Stimulated activated CD4-positive, alpha-beta T cell treated with anti-CD3 and anti-CD28 coated beads, Interleukin-1b, Interleukin-23, amount 100 ng/mL, for 4 hours (primary cell): Measurements from ENCODE around the gene CENPE.
"Not testable (repeated sequence)": the region's sequence is repeated elsewhere in the genome, so short reads cannot be mapped to it uniquely, and the experiment has no call there.

Experiments used
- DNase-seq, 2 donors: peaks; one replicate each; pipeline ENCODE4 v3.0.0-alpha.2; 2020; ENCODE audit warnings: low read depth in 2 of 2

Gene CENPE

GRCh38 chr4:103198111-103198765 is at the start of gene CENPE:
Gene CENPE, minus strand, starts transcription at chr4:103198343. Its CDS starts 24 bp downstream, at chr4:103198319.
- DNase-seq: peak; percentile 75 to 80

DNA sequence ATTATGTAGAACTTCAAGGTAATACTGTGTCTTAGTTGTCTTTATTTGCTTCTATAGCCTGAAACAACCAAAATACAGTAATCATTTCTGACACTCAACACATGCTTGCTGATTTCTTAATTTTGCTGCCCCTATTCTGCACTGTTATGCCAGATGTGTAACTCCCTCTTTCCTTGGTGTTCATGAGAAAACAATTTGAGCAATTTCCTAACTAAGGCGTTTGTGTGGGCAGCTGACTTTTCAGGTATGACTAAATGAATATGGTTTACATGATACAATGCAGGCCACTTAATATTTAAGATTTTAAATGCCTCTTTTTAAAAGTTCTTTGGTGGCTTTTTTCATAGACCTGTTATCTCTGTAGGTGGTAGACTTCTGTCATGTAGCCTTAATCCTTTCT is 46.1 kb upstream of the CENPE start:
- no peak for DNase-seq

DNA sequence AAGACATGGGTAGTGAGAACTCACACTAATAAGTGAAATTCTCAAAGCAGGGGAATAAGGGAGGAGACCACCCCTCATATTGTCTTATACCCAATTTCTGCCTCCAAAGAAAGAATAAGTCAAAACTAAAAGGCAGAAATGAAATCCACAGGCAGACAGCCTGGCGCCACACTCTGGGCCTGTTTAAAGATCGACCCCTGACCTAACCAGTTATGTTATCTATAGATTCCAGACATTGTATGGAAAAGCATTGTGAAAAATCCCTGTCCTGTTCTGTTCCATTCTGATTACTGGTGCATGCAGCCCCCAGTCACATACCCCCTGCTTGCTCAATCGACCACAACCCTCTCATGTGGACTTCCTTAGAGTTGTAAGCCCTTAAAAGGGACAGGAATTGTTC is 32.8 kb upstream of the CENPE start:
- not testable (repeated sequence) for DNase-seq

- DNase-seq: not testable (repeated sequence)
Measured at GRCh38 chr4:103223556-103223955, 25.4 kb upstream of the CENPE start.

DNA sequence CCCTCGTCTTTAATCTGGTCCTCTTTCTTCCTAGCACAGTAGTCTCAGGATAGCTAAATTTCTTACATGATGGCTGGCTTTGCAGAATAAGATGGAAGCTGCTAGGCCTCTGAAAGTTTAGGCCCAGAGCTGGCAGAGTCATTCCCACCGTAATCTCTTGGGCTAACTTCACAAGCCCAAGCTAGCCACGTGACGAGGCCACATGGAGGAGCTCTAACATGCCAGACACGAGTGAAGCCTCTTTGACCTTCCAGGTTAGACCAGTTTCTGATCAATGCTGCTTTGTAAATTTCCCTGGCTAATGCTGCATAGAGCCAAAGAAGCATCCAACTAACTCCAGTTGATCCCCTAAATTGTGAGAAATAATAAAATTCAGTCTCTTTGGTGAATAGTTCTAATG is 9.5 kb upstream of the CENPE start:
- DNase-seq: no peak

- no peak for DNase-seq
Measured at GRCh38 chr4:103204111-103204510, 6.0 kb upstream of the CENPE start.

- no peak for DNase-seq
Measured at GRCh38 chr4:103201724-103202123, 3.6 kb upstream of the CENPE start.

GRCh38 chr4:103201253-103201652 is 3.1 kb upstream of the CENPE start:
- no peak for DNase-seq

- DNase-seq: no peak
Measured at GRCh38 chr4:103199009-103199408, 866 bp upstream of the CENPE start.

GRCh38 chr4:103197765-103198110 is 405 bp downstream of the CENPE start:
- no peak for DNase-seq

DNA sequence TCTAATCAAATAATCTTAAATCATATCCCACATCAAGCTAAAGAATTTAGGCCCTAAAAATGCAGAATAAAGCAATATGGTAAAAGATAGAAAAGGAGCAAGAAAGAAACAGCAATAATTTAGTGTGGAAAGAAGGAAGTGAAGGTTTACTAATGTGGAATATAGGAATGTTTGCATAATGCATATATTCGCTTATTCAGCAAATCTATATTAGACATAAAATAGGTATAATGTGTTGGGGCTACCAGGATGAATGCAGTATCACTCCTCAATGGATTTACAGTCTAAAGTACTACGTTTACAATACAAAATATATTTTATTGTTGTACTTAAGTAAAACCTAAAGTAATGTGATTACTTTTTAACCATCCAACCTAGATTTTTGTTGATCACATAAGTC is 4.7 kb downstream of the CENPE start:
- no peak for DNase-seq

GRCh38 chr4:103171006-103171405 is 27.1 kb downstream of the CENPE start:
- no peak for DNase-seq

GRCh38 chr4:103169750-103170149 is 28.4 kb downstream of the CENPE start:
- DNase-seq: not testable (repeated sequence)

- no peak for DNase-seq
Measured at GRCh38 chr4:103168993-103169392, 29.1 kb downstream of the CENPE start.

DNA sequence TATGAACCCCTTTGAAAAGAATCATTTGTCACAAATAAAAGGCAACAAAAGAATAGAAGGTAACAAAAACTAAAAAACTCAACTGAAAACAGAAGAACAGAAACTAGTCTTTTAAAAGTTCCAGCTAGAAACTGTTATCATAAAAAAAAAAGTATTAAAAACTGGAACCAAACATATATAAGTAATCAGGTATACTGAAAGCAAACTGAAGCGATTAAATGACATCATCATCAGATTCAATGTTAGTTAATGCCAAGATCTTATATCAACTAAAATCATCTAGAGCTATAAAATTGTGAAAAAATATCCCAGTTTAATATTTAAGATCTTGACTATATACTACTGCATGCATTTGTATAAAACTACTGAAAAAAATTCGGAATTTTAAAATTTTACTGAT is 36.0 kb downstream of the CENPE start:
- DNase-seq: no peak

GRCh38 chr4:103158760-103159159 is 39.4 kb downstream of the CENPE start:
- no peak for DNase-seq

GRCh38 chr4:103156106-103156505 is 42.0 kb downstream of the CENPE start:
- DNase-seq: no peak

DNA sequence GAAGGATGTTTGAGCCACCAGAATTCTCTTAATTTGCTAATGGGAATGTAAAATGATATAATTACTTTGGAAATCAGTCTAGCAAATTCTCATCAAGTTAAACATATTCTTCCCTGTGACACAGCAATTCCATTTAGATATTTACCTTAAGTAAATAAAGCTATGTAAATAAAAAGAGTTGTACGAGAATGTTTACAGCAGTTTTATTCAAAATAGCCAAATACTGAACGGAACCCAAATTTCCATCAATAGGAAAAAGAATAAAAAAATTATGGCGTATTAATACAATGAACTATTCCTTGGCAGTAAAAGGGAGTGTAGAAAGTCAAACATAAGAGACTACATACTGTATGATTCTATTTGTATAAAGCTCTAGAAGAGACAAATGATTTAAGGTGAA is 45.8 kb downstream of the CENPE start:
- DNase-seq: no peak

DNA sequence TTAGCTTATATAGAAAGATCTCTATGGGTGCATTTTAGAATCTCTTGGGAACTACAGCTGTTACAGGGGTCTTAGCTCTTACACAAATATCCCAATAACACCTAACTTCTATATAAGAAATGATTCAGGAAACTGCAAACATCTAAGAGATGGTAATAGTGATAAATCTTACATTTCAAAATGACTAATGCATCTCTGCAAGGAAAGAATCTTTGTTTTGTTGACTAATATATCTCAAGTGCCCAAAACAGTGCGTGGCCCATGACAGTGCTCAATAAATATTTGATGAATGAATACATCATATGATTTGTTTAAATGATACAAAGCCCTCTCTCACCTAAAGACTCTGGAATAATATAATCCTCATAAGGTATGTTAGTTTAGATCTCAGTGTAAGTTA is 47.5 kb downstream of the CENPE start:
- DNase-seq: no peak

GRCh38 chr4:103144926-103145325 is 53.2 kb downstream of the CENPE start:
- no peak for DNase-seq

- no peak for DNase-seq
Measured at GRCh38 chr4:103137446-103137827, 60.7 kb downstream of the CENPE start.

- DNase-seq: no peak
Measured at GRCh38 chr4:103136671-103137445, 61.3 kb downstream of the CENPE start.

DNA sequence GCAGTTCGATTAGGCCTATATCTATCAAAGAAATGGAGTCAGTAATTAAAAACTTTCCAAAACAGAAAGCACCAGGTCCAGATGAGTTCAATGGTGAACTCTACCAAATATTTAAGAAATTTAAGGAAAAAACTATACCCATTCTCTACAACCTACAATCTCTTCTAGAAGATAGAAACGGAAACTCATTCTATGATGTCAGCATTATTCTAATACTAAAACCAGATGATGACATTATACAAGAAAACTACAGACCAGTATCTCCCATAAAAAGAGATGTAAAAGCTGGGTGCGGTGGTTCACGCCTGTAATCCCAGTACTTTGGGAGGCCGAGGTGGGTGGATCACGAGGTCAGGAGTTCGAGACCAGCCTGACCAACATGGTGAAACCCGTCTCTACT is 69.0 kb downstream of the CENPE start:
- no peak for DNase-seq

DNA sequence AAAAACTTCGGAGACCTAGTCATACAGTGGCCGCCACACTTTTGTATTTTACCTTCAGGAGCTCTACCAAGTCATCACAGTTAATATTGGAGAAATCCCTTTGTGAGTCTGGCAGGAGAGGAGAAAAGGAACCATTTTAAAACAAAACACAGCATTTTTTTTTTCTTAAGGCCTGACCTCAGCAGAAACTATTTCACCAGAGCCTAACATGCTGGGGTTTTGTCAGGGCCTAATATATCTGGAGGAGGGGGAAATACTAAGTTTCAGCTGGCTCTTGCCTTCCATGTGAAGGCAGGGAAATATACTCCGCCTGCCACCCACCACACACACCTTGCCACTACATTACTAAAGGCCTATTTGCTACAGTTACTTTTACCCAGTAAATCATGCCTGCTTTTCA is 72.0 kb downstream of the CENPE start:
- no peak for DNase-seq
